HCT116 (cell line): ENCODE data around the gene MAN2B2. TPM values are rescaled to one million over a fixed set of nuclear protein-coding genes. Genes with fewer than 3 reads are reported as not detected.

ENCODE experiments used
- ATAC-seq: fragments of 200-7000 bp; cut with Tn5 transposase; 2 replicates; pipeline ENCODE4 v1.9.1; 2020; ENCODE audit warnings: mild to moderate bottlenecking, moderate library complexity
- BruUV-seq: library from RNA; stranded (reverse); fragments of 400-500 nt; replicated peaks from 2 replicates; lab custom pipeline; 2021; lab: Mats Ljungman, UMichigan
- CTCF ChIA-PET: fragments of 300-600 bp; sonication (Branson Sonifier 250); formaldehyde crosslinking; loops from one replicate; lab custom pipeline; 2021; ENCODE audit warnings: antibody characterized with exemption; lab: Charles Lee
- POLR2A ChIA-PET: fragments of 300-600, 350-600 bp; sonication (Branson Sonifier 250); formaldehyde crosslinking; loops from one replicate; lab custom pipeline; 2021; ENCODE audit warnings: antibody characterized with exemption; lab: Charles Lee
- RAD21 ChIA-PET, 2 experiments: fragments of 300-600 bp; sonication (Branson Sonifier 250); formaldehyde crosslinking; loops; one replicate each; lab custom pipeline; 2023; ENCODE audit warnings: low total read pairs in 2 of 2; ENCODE audit not compliant: uncharacterized antibody in 2 of 2, unreplicated experiment in 2 of 2, low non-redundant PET in 1 of 2; lab: Charles Lee
- DNase-seq: peaks from one replicate; pipeline ENCODE4 v3.0.0-alpha.2; 2010; ENCODE audit warnings: low read depth, low spot score
- H2AFZ ChIP-seq: fragments of 200-600 bp; shearing (Covaris generic), sonication (generic); 2 replicates; pipeline ENCODE4 v1.6.1; 2017; ENCODE audit warnings: low read depth, mixed run types, mixed read lengths, antibody characterized with exemption, low read length; ENCODE audit not compliant: poor library complexity, severe bottlenecking
- H3K27ac ChIP-seq: 2 replicates; pipeline ENCODE4 v1.5.1; 2012; ENCODE audit warnings: low read depth, low read length
- H3K27me3 ChIP-seq: fragments of 200-600 bp; sonication (generic); 2 replicates; pipeline ENCODE4 v1.6.1; 2016; ENCODE audit warnings: mixed run types, low read length, mixed read lengths; ENCODE audit not compliant: insufficient read depth
- H3K36me3 ChIP-seq, 2 experiments: fragments of 200-500 bp in 1 of 2; fragments of 200-600 bp in 1 of 2; sonication (Bioruptor generic) in 1 of 2; sonication (generic) in 1 of 2; 2 replicates each; pipeline versions ENCODE4 v1.5.1 to v1.6.1; 2014 to 2016; ENCODE audit warnings: low read length in 2 of 2, inconsistent platforms in 1 of 2, mixed read lengths in 1 of 2, mixed run types in 1 of 2; ENCODE audit not compliant: insufficient read depth in 2 of 2, control insufficient read depth in 1 of 2
- H3K4me1 ChIP-seq, 2 experiments: fragments of 200-600 bp in 1 of 2; sonication (generic) in 1 of 2; 2 replicates each; pipeline versions ENCODE4 v1.5.1 to v1.6.1; 2012 to 2017; ENCODE audit warnings: low read length in 2 of 2, inconsistent platforms in 1 of 2, mild to moderate bottlenecking in 1 of 2, mixed read lengths in 1 of 2, mixed run types in 1 of 2, moderate library complexity in 1 of 2; ENCODE audit not compliant: insufficient read depth in 2 of 2, control insufficient read depth in 1 of 2
- H3K4me2 ChIP-seq: fragments of 200-600 bp; sonication (generic); 2 replicates; pipeline ENCODE4 v1.6.1; 2017; ENCODE audit warnings: mixed run types, low read length, mixed read lengths
- H3K4me3 ChIP-seq, 2 experiments: fragments of 200-600 bp in 1 of 2; sonication (generic) in 1 of 2; replicated peaks in 1 of 2; 2 replicates each; pipeline ENCODE4 v1.5.1; 2011 to 2016; ENCODE audit warnings: low read length in 2 of 2, control low read depth in 1 of 2, low read depth in 1 of 2, mild to moderate bottlenecking in 1 of 2, mixed read lengths in 1 of 2, mixed run types in 1 of 2
- H3K79me2 ChIP-seq: fragments of 200-600 bp; sonication (generic); 2 replicates; pipeline ENCODE4 v1.6.1; 2017; ENCODE audit warnings: mild to moderate bottlenecking, mixed run types, low read length, moderate library complexity, mixed read lengths; ENCODE audit not compliant: insufficient read depth
- H3K9ac ChIP-seq: fragments of 200-600 bp; sonication (generic); 2 replicates; pipeline ENCODE4 v1.6.1; 2016; ENCODE audit warnings: low read length, mixed read lengths
- H3K9me2 ChIP-seq: fragments of 200-600 bp; sonication (generic), shearing (Covaris generic); 2 replicates; pipeline ENCODE4 v1.6.1; 2017; ENCODE audit warnings: mixed run types, mild to moderate bottlenecking, moderate library complexity; ENCODE audit not compliant: insufficient read depth
- H3K9me3 ChIP-seq, 2 experiments: fragments of 200-500 bp in 1 of 2; fragments of 200-600 bp in 1 of 2; sonication (Bioruptor generic) in 1 of 2; sonication (generic) in 1 of 2; 2 replicates each; pipeline ENCODE4 v1.6.1; 2014 to 2017; ENCODE audit warnings: low read length in 2 of 2, mixed read lengths in 2 of 2, inconsistent platforms in 1 of 2, low read depth in 1 of 2, mild to moderate bottlenecking in 1 of 2, mixed run types in 1 of 2, moderate library complexity in 1 of 2; ENCODE audit not compliant: control insufficient read depth in 1 of 2, insufficient read depth in 1 of 2
- H4K20me1 ChIP-seq: fragments of 200-600 bp; sonication (generic), shearing (Covaris generic); 2 replicates; pipeline ENCODE4 v1.6.1; 2017; ENCODE audit warnings: mixed run types, mild to moderate bottlenecking, moderate library complexity; ENCODE audit not compliant: insufficient read depth
- ATF3 ChIP-seq: IDR thresholded peaks from 2 replicates; pipeline ENCODE4 v1.6.1; 2012
- CEBPB ChIP-seq: IDR thresholded peaks from 2 replicates; pipeline ENCODE4 v1.6.1; 2012; ENCODE audit warnings: low read depth
- CTCF ChIP-seq, 3 experiments: fragments of 200-600 bp in 1 of 3; sonication (generic) in 1 of 3; IDR thresholded peaks in 2 of 3; conservative IDR thresholded peaks in 1 of 3; 2 replicates each; pipeline ENCODE4 v1.5.1; 2012 to 2017; ENCODE audit warnings: low read depth in 2 of 3, low read length in 2 of 3, antibody characterized with exemption in 1 of 3, borderline replicate concordance in 1 of 3, control low read depth in 1 of 3, mild to moderate bottlenecking in 1 of 3, mixed read lengths in 1 of 3, mixed run types in 1 of 3, moderate library complexity in 1 of 3; ENCODE audit not compliant: insufficient read depth in 1 of 3
- EGR1 ChIP-seq: IDR thresholded peaks from 2 replicates; pipeline ENCODE4 v1.6.1; 2012; ENCODE audit warnings: low read depth
- EZH2 ChIP-seq: fragments of 200-600 bp; sonication (generic); IDR thresholded peaks from 2 replicates; pipeline ENCODE4 v1.6.1; 2017; ENCODE audit warnings: antibody characterized with exemption, mixed run types
- EZH2phosphoT487 ChIP-seq: fragments of 200-600 bp; IDR thresholded peaks from 2 replicates; pipeline ENCODE4 v1.6.1; 2018; ENCODE audit warnings: antibody characterized with exemption, borderline replicate concordance
- MAX ChIP-seq: IDR thresholded peaks from 2 replicates; pipeline ENCODE4 v1.6.1; 2012
- POLR2A ChIP-seq: IDR thresholded peaks from 2 replicates; pipeline ENCODE4 v1.7.0; 2011; ENCODE audit warnings: borderline replicate concordance; ENCODE audit not compliant: insufficient read depth, insufficient read length; ENCODE audit errors: extremely low read depth
- RAD21 ChIP-seq: IDR thresholded peaks from 2 replicates; pipeline ENCODE4 v1.6.1; 2012; ENCODE audit warnings: low read depth, mild to moderate bottlenecking
- SIN3A ChIP-seq: IDR thresholded peaks from 2 replicates; pipeline ENCODE4 v1.6.1; 2012; ENCODE audit warnings: low read depth
- SP1 ChIP-seq: IDR thresholded peaks from 2 replicates; pipeline ENCODE4 v1.6.1; 2012; ENCODE audit warnings: low read depth
- SRF ChIP-seq: IDR thresholded peaks from 2 replicates; pipeline ENCODE4 v1.6.1; 2012; ENCODE audit warnings: low read depth
- TCF7L2 ChIP-seq: IDR thresholded peaks from 2 replicates; pipeline ENCODE4 v1.7.0; 2011; ENCODE audit warnings: borderline replicate concordance, inconsistent platforms; ENCODE audit not compliant: insufficient read depth, insufficient read length; ENCODE audit errors: extremely low read depth
- YY1 ChIP-seq: IDR thresholded peaks from 2 replicates; pipeline ENCODE4 v1.6.1; 2011; ENCODE audit warnings: low read length, low read depth, moderate library complexity, mild to moderate bottlenecking; ENCODE audit not compliant: insufficient replicate concordance; ENCODE audit errors: extremely low read depth
- ZBTB33 ChIP-seq: IDR thresholded peaks from 2 replicates; pipeline ENCODE4 v1.6.1; 2011; ENCODE audit warnings: mild to moderate bottlenecking, low read length, moderate library complexity; ENCODE audit not compliant: insufficient replicate concordance; ENCODE audit errors: extremely low read depth
- ZFX ChIP-seq: fragments of 450-650 bp; IDR thresholded peaks from 2 replicates; pipeline ENCODE4 v1.6.1; 2017
- intact Hi-C: fragments of 100-400 bp; cut with micrococcal nuclease; formaldehyde crosslinking; loops from 2 replicates; pipeline ENCODE4 v1.10.0; 2022
- total RNA-seq: library from RNA; stranded (reverse); gene quantifications from one replicate; pipeline ENCODE4 v1.2.1, GENCODE V29; 2021; ENCODE audit not compliant: unreplicated experiment

Gene MAN2B2
- total RNA-seq, 1 experiment from 2014 or later = 18.0 TPM

GRCh38 chr4:6659897-6660296 is 84.9 kb downstream of the MAN2B2 start:
- Histone ChIP-seq H3K4me3 (no peak overlapping the region), H2AFZ (no peak overlapping the region)
- no peak for DNase-seq
- POLR2A ChIA-PET = interaction anchor here (0.7 to 1.9 kb wide), 2 partner anchors 14 to 233 kb away, joined by 5 to 7 read pairs; a partner anchor contains a TSS
- TF ChIP-seq CTCF (IDR thresholded peaks at IDR 0.05 in 2 of 3, conservative IDR thresholded peaks at IDR 0.05 in 1 of 3; ENCODE audit: borderline replicate concordance in 1 of 3, insufficient read depth in 1 of 3, low read depth in 2 of 3, low read length in 2 of 3) (no peak), ZBTB33 (no peak), POLR2A (no peak), ATF3 (no peak), SRF (no peak), RAD21 (no peak), MAX (no peak), EZH2 (no peak), SIN3A (no peak), TCF7L2 (no peak), ZFX (no peak), EZH2phosphoT487 (no peak), CEBPB (no peak), YY1 (no peak), EGR1 (no peak), SP1 (no peak)
- TF ChIP-seq, all 23 proteins: peak for 0
- ATAC-seq = no peak; the same call in 1 of the 2 replicates
- Histone ChIP-seq H3K27me3 (no peaks in the 10 kb centered on the region), H3K79me2 (no peaks in the 10 kb centered on the region), H3K9ac (no peak overlapping the region), H4K20me1 (no peaks in the 10 kb centered on the region), H3K4me2 (no peak overlapping the region), H3K27ac (no peak overlapping the region), H3K36me3 (no peaks in the 10 kb centered on the region), H3K4me1 (peaks cover 2 to 13% of the 10 kb centered on the region in 2 experiments; a peak in 3 of 4 replicates), H3K9me3 (no peaks in the 10 kb centered on the region), H3K9me2 (no peaks in the 10 kb centered on the region)
- BruUV-seq = no TSS peak
- intact Hi-C loops = no loop called here
- CTCF ChIA-PET = interaction anchor here (1.1 kb wide), 1 partner anchor 68 kb away, joined by 3 read pairs; no protein-coding TSS in a partner anchor
- RAD21 ChIA-PET = no interaction called here
